GM12872 (cell line): ENCODE data around the gene CCDC81.

Experiments
- TF ChIP-seq, protein P1 (sequence below): IDR thresholded peaks from 3 replicates; pipeline ENCODE4 v1.5.1; 2011; ENCODE audit warnings: low read depth, mild to moderate bottlenecking, low read length, moderate library complexity; ENCODE audit not compliant: insufficient read depth

The CCDC81 gene

DNA sequence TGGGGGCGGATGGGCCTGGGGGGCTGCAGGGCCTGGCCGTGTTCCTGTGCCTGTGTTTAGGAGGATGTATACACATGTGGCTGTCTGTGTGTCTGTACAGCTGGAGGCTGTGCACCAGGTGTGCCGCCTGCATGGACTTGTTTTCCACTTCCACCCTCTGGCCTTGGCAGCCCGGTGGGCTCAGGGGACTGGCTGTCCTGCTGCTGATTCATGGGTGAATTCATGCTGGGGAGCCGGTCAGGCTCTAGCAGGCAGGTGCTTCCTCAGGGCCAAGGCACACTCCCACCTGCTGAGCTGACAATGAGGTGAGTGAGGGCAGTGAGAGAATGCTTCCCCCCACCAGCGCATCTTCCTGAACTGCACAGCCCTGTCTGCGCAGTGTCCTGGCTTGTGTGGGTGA is 88.4 kb downstream of the CCDC81 start:
- TF ChIP-seq, protein P1, sequence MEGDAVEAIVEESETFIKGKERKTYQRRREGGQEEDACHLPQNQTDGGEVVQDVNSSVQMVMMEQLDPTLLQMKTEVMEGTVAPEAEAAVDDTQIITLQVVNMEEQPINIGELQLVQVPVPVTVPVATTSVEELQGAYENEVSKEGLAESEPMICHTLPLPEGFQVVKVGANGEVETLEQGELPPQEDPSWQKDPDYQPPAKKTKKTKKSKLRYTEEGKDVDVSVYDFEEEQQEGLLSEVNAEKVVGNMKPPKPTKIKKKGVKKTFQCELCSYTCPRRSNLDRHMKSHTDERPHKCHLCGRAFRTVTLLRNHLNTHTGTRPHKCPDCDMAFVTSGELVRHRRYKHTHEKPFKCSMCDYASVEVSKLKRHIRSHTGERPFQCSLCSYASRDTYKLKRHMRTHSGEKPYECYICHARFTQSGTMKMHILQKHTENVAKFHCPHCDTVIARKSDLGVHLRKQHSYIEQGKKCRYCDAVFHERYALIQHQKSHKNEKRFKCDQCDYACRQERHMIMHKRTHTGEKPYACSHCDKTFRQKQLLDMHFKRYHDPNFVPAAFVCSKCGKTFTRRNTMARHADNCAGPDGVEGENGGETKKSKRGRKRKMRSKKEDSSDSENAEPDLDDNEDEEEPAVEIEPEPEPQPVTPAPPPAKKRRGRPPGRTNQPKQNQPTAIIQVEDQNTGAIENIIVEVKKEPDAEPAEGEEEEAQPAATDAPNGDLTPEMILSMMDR = no peak

DNA sequence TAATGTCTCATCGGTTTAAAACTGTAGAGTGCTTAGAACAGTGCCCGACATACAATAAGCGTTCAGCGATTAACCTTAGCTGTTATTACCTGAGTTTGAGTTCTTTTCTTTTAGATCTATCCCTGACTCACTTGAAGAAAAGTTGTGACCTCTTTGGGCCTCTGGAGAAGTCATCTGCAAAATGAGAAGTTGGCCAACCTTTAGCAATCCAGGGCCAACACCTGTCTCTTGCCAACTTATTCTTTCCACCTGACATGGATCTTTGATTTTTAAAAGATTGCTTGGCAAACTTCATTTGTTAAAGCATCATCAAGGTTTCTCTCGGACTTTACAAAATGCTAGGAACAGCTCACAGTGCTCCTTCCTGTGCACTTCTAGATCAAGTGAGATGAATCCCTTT is 89.3 kb downstream of the CCDC81 start:
- TF ChIP-seq, protein P1 = no peak

DNA sequence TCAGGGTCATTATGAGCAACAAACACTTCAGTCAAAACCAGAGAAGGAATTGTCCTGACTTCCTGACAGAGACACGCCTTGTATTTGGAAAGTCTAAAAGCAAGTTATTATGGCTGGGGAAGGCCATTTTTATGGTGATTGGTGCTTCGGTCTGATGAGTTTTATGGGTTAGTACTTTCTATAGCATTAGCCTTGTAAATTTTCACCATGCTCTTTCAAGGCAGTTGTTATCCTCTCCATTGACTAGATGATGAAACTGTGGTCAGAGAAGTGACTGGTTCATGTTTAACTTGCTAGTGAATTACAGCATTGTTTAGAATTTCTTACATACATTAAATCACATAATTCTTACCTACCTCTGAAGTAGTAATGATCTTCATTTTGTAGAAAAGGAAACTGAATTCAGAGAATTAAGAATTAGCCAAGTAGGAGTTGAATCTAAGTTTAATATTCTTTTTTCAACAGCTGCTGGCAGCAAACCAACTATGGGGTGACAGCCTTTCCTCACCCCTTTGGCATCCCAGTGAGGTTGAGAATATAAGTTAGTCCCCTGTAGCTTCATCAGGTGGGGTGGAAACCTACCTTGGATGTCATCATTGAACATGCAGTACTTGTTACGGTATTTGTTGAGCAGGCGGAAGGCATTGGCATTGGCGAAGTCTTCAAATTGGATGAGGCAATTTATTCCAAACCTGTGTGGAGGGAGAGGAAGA is 90.0 kb downstream of the CCDC81 start:
- TF ChIP-seq, protein P1 = no peak

DNA sequence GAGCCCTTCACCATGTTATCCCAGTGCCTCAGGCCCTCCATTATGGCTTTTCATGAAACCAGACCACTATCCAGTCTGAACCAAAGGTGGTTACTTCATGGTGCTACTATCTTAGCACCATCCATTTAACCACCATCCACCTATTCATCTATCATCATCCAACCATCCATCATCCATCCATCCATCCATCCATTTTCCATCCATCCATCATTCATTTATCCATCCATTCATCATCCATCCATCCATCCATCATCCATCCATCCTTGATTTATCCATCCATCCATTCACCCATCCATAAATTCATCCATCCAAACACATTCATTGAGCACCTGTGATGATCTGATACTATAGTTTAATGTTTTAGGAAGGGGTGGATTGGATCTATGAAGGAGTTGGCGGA is 93.5 kb downstream of the CCDC81 start:
- TF ChIP-seq, protein P1 = no peak

DNA sequence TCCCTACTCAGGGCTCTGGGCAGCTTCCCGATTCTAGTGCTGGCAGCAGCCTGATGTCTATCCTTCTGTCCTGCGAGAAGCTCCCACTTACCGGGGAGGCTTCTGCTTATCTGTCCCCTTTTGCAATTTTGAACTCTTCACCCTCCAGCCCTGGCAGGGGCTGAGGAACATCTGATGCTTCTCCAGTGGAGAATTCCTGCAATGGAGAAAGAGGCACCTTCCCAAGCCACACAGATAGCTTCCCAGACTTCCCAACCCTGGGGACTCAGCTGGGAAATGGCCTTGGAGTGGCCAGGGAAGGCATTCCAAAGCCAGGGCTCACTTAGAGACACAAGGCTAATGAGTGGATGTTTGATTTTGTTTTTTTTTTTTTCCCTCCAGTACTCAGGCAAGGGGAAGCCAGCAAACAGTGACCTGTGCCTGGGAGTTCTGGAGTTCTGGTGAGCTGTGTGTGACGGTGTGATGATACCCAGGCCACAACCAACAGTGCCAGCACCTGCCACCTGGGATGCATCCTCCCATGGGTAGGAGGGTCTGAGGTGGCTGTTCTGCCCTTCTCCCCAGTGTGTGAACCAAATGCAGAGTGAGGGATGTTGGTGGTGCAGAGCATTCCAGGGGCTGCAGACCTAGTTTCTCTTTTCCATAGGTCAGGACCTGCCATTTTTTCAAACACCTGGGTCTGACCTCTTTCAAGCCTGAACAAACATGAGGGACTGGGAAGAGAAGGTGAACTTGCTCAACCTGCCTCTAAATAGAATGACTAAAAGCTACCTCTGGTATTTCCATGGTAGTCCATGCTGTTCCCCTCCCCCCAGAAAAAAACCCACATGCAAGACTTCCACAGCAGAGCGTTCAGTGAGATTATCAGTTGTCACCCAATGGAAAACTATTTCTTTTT is 95.1 kb downstream of the CCDC81 start:
- TF ChIP-seq, protein P1 = no peak
